IMR-90 (cell line): ENCODE results near the gene C10orf71. TPM values are rescaled to one million over a fixed set of nuclear protein-coding genes. Genes with fewer than 3 reads are reported as not detected.

Experiments
- ATAC-seq: fragments of 200-7000 bp; cut with Tn5 transposase; 2 replicates; pipeline ENCODE4 v1.9.1; 2020; ENCODE audit warnings: low read depth, mild to moderate bottlenecking, moderate library complexity
- BruUV-seq: library from RNA; stranded (reverse); fragments of 400-500 nt; replicated peaks from 2 replicates; lab custom pipeline; 2021; lab: Mats Ljungman, UMichigan
- CTCF ChIA-PET: fragments of 300-600 bp; formaldehyde crosslinking; extraction: SDS; loops from one replicate; lab custom pipeline; 2021; ENCODE audit warnings: antibody characterized with exemption; lab: Yijun Ruan, JAX
- POLR2A ChIA-PET: fragments of 300-600 bp; sonication (Branson Sonifier 250); formaldehyde crosslinking; loops from one replicate; lab custom pipeline; 2022; ENCODE audit warnings: antibody characterized with exemption; ENCODE audit not compliant: unreplicated experiment; lab: Charles Lee
- DNase-seq: peaks from one replicate; pipeline ENCODE4 v3.0.0; 2013
- H2AFZ ChIP-seq: replicated peaks from 2 replicates; pipeline ENCODE3; 2013; ENCODE audit warnings: low read length, mild to moderate bottlenecking; ENCODE audit not compliant: poor library complexity
- H2AK5ac ChIP-seq: 2 replicates; pipeline ENCODE4 v1.6.1; 2013; ENCODE audit warnings: low read depth, low read length, inconsistent platforms
- H2AK9ac ChIP-seq: replicated peaks from 2 replicates; pipeline ENCODE3; 2013; ENCODE audit warnings: mild to moderate bottlenecking, low read depth, low read length, moderate library complexity; ENCODE audit not compliant: poor library complexity
- H2BK120ac ChIP-seq: 2 replicates; pipeline ENCODE4 v1.6.1; 2013; ENCODE audit warnings: low read depth, low read length, inconsistent platforms
- H2BK15ac ChIP-seq: 3 replicates; pipeline ENCODE4 v1.6.1; 2013; ENCODE audit warnings: low read depth, low read length, inconsistent platforms
- H2BK20ac ChIP-seq: 2 replicates; pipeline ENCODE4 v1.6.1; 2013; ENCODE audit warnings: low read depth, mild to moderate bottlenecking, inconsistent platforms, low read length, moderate library complexity
- H2BK5ac ChIP-seq: 2 replicates; pipeline ENCODE4 v1.6.1; 2013; ENCODE audit warnings: mild to moderate bottlenecking, low read depth, low read length, inconsistent platforms; ENCODE audit not compliant: poor library complexity, severe bottlenecking
- H3K14ac ChIP-seq: replicated peaks from 2 replicates; pipeline ENCODE4 v1.6.1; 2013; ENCODE audit warnings: low read depth, low read length, inconsistent platforms
- H3K18ac ChIP-seq: 2 replicates; pipeline ENCODE4 v1.6.1; 2013; ENCODE audit warnings: low read depth, low read length, control low read depth
- H3K23ac ChIP-seq: 2 replicates; pipeline ENCODE4 v1.6.1; 2013; ENCODE audit warnings: low read depth, low read length, inconsistent platforms
- H3K27ac ChIP-seq: 2 replicates; pipeline ENCODE4 v1.5.1; 2013; ENCODE audit warnings: mild to moderate bottlenecking, control low read depth, low read length; ENCODE audit not compliant: insufficient read depth
- H3K27me3 ChIP-seq: 2 replicates; pipeline ENCODE4 v1.6.1; 2013; ENCODE audit warnings: low read length; ENCODE audit not compliant: control insufficient read depth, insufficient read depth
- H3K36me3 ChIP-seq: 2 replicates; pipeline ENCODE4 v1.6.1; 2013; ENCODE audit warnings: low read length, mixed read lengths; ENCODE audit not compliant: control insufficient read depth, insufficient read depth
- H3K4ac ChIP-seq: 2 replicates; pipeline ENCODE4 v1.6.1; 2013; ENCODE audit warnings: low read depth, low read length, inconsistent platforms
- H3K4me1 ChIP-seq: 2 replicates; pipeline ENCODE4 v1.6.1; 2013; ENCODE audit warnings: low read length, mixed read lengths; ENCODE audit not compliant: control insufficient read depth, insufficient read depth
- H3K4me2 ChIP-seq: 2 replicates; pipeline ENCODE4 v1.6.1; 2013; ENCODE audit warnings: low read depth, mild to moderate bottlenecking, control low read depth, low read length, moderate library complexity
- H3K4me3 ChIP-seq: 2 replicates; pipeline ENCODE4 v1.5.1; 2013; ENCODE audit warnings: low read depth, mild to moderate bottlenecking, control low read depth, low read length, moderate library complexity; ENCODE audit not compliant: insufficient read depth
- H3K56ac ChIP-seq: 2 replicates; pipeline ENCODE4 v1.6.1; 2013; ENCODE audit warnings: low read length, inconsistent platforms; ENCODE audit not compliant: insufficient read depth; ENCODE audit errors: extremely low read depth
- H3K79me1 ChIP-seq, 2 experiments: 2 replicates each; pipeline ENCODE4 v1.6.1; 2013; ENCODE audit warnings: low read length in 2 of 2, inconsistent platforms in 1 of 2, low read depth in 1 of 2
- H3K9ac ChIP-seq: 2 replicates; pipeline ENCODE4 v1.6.1; 2013; ENCODE audit warnings: low read depth, low read length, control low read depth
- H3K9me1 ChIP-seq: 2 replicates; pipeline ENCODE4 v1.6.1; 2013; ENCODE audit warnings: low read length, inconsistent platforms; ENCODE audit not compliant: insufficient read depth
- H3K9me3 ChIP-seq: 2 replicates; pipeline ENCODE4 v1.6.1; 2013; ENCODE audit warnings: low read length; ENCODE audit not compliant: control insufficient read depth, insufficient read depth
- H4K20me1 ChIP-seq: 2 replicates; pipeline ENCODE4 v1.6.1; 2013; ENCODE audit warnings: low read length, inconsistent platforms; ENCODE audit not compliant: insufficient read depth
- H4K5ac ChIP-seq: 2 replicates; pipeline ENCODE4 v1.6.1; 2013; ENCODE audit warnings: mild to moderate bottlenecking, low read depth, low read length, control low read depth
- H4K8ac ChIP-seq, 2 experiments: 2 replicates each; pipeline ENCODE4 v1.6.1; 2013; ENCODE audit warnings: low read depth in 2 of 2, low read length in 2 of 2, control low read depth in 1 of 2, inconsistent platforms in 1 of 2
- H4K91ac ChIP-seq: 2 replicates; pipeline ENCODE4 v1.6.1; 2013; ENCODE audit warnings: low read depth, low read length, inconsistent platforms; ENCODE audit not compliant: insufficient read depth
- CHD1 ChIP-seq: IDR thresholded peaks from 2 replicates; pipeline ENCODE4 v1.6.1; 2012; ENCODE audit warnings: low read depth, low read length, improper control_type of control experiment
- FOS ChIP-seq: fragments of 150-350 bp; IDR thresholded peaks from 2 replicates; pipeline ENCODE4 v1.6.1; 2016; ENCODE audit warnings: low read depth, low read length
- MXI1 ChIP-seq: IDR thresholded peaks from 2 replicates; pipeline ENCODE4 v1.6.1; 2012; ENCODE audit warnings: low read depth, mild to moderate bottlenecking, low read length, moderate library complexity, borderline replicate concordance
- RAD21 ChIP-seq: IDR thresholded peaks from 2 replicates; pipeline ENCODE4 v1.6.1; 2012; ENCODE audit warnings: low read length, improper control_type of control experiment
- RCOR1 ChIP-seq: IDR thresholded peaks from 2 replicates; pipeline ENCODE4 v1.6.1; 2012; ENCODE audit warnings: mild to moderate bottlenecking, low read length, improper control_type of control experiment; ENCODE audit not compliant: insufficient replicate concordance
- RFX5 ChIP-seq: IDR thresholded peaks from 2 replicates; pipeline ENCODE4 v1.8.0; 2012; ENCODE audit warnings: low read depth, mild to moderate bottlenecking, low read length, moderate library complexity
- WGBS, 2 experiments: methylation state at CpG; one replicate each; pipeline versions ENCODE4 v1.1.5 to v1.1.7; 2013; ENCODE audit warnings: missing lambda C conversion rate in 2 of 2; ENCODE audit not compliant: insufficient read length in 1 of 2; ENCODE audit errors: extremely low coverage in 2 of 2; 5-methylcytosine and 5-hydroxymethylcytosine counted together
- dilution Hi-C: fragments of 300-500 bp; cut with HindIII; formaldehyde crosslinking; loops from one replicate; pipeline ENCODE4 v1.14.3; 2018; ENCODE audit warnings: low sequenced_read_pairs; ENCODE audit not compliant: unreplicated experiment
- in situ Hi-C: fragments of 300-500 bp; cut with MboI; formaldehyde crosslinking; loops from 3 replicates; pipeline ENCODE4 v1.14.3; 2019; ENCODE audit warnings: low sequenced_read_pairs, inconsistent platforms, mixed read lengths
- intact Hi-C: fragments of 100-400 bp; cut with micrococcal nuclease; formaldehyde crosslinking; loops from 2 replicates; pipeline ENCODE4 v1.10.0; 2022
- polyA plus RNA-seq, 3 experiments: library from polyadenylated mRNA; depleted of rRNA; stranded (reverse); fragments of >200 nt; gene quantifications; 2 replicates each; pipeline ENCODE4 v1.2.3, GENCODE V29; 2012; ENCODE audit warnings: low replicate concordance in 1 of 3
- total RNA-seq: library from RNA; depleted of rRNA; stranded (reverse); fragments of >200 nt; gene quantifications from 2 replicates; pipeline ENCODE4 v1.2.3, GENCODE V29; 2012

C10orf71 gene
- total and polyA plus RNA-seq, 2 of the 4 experiments (the other 2 are of a cell fraction) = not detected

GRCh38 chr10:49325131-49325915, 26.4 kb downstream of the C10orf71 start:
- intact Hi-C loops (no loop called here), in situ Hi-C loops (no loop called here), dilution Hi-C loops (no loop called here)
- Histone ChIP-seq H3K79me1 (no peaks in the 10 kb centered on the region), H4K20me1 (no peaks in the 10 kb centered on the region), H3K9ac (no peak overlapping the region), H3K9me3 (no peaks in the 10 kb centered on the region), H3K4me1 (no peaks in the 10 kb centered on the region), H3K36me3 (no peaks in the 10 kb centered on the region), H2AK5ac (no peak overlapping the region), H4K8ac (no peak overlapping the region), H3K56ac (no peak overlapping the region), H2AFZ (no peak overlapping the region), H3K18ac (no peak overlapping the region), H2BK15ac (no peak overlapping the region), H3K4me2 (no peak overlapping the region), H2BK20ac (no peak overlapping the region), H3K4me3 (no peak overlapping the region), H2BK5ac (no peak overlapping the region), H3K9me1 (no peaks in the 10 kb centered on the region), H2BK120ac (no peak overlapping the region), H3K27me3 (peaks cover 17% of the 10 kb centered on the region), H3K14ac (no peak overlapping the region), H3K4ac (no peak overlapping the region), H3K27ac (no peak overlapping the region), H2AK9ac (no peak overlapping the region), H3K23ac (no peak overlapping the region), H4K5ac (no peak overlapping the region), H4K91ac (no peak overlapping the region)
- WGBS, 2 experiments = 74% methylated on average over 8 of the region's 20 CpGs; no CpG with 5 or more reads in 1 of the 2 experiments
- DNase-seq = no peak
- ChIA-PET POLR2A (no interaction called here), CTCF (no interaction called here)
- no TSS peak for BruUV-seq
- no peak for TF ChIP-seq FOS
- no peak for TF ChIP-seq CHD1
- TF ChIP-seq RCOR1 = no peak
- no peak for TF ChIP-seq MXI1
- TF ChIP-seq RFX5 = no peak
- TF ChIP-seq RAD21 = no peak
- ATAC-seq = no peak
